HepG2 (cell line): ENCODE results near the gene FNDC10. TPM values are rescaled to one million over a fixed set of nuclear protein-coding genes. Genes with fewer than 3 reads are reported as not detected.

Source experiments
- GABPB1 ChIP-seq: IDR thresholded peaks from 2 replicates; pipeline ENCODE4 v1.6.1; 2016; ENCODE audit warnings: mild to moderate bottlenecking, missing genetic modification reagents, moderate library complexity, missing compliant biosample characterization
- HMG20B ChIP-seq: conservative IDR thresholded peaks from 2 replicates; pipeline ENCODE4 v1.6.1; 2016; ENCODE audit warnings: missing genetic modification reagents, missing compliant biosample characterization
- MTA1 ChIP-seq: sonication (generic); formaldehyde crosslinking; IDR thresholded peaks from 2 replicates; pipeline ENCODE4 v1.4.0; 2020; ENCODE audit warnings: missing genetic modification reagents, mild to moderate bottlenecking, borderline replicate concordance
- SPEN ChIP-seq: sonication (generic); formaldehyde crosslinking; IDR thresholded peaks from 2 replicates; pipeline ENCODE4 v1.5.1; 2020; ENCODE audit warnings: low read depth, mild to moderate bottlenecking, missing genetic modification reagents
- THAP11 ChIP-seq: IDR thresholded peaks from 2 replicates; pipeline ENCODE4 v1.6.1; 2016; ENCODE audit warnings: missing biosample characterization, missing genetic modification reagents
- ZNF101 ChIP-seq: sonication (generic); formaldehyde crosslinking; IDR thresholded peaks from 2 replicates; pipeline ENCODE4 v1.4.0; 2020; ENCODE audit warnings: mild to moderate bottlenecking, low read depth, missing genetic modification reagents, borderline replicate concordance
- ZNF619 ChIP-seq: sonication (generic); formaldehyde crosslinking; IDR thresholded peaks from 2 replicates; pipeline ENCODE4 v1.4.0; 2020; ENCODE audit warnings: mild to moderate bottlenecking, missing genetic modification reagents
- ZNF790 ChIP-seq: sonication (generic); formaldehyde crosslinking; IDR thresholded peaks from 2 replicates; pipeline ENCODE4 v1.8.0; 2022; ENCODE audit warnings: missing genetic modification reagents, mild to moderate bottlenecking, borderline replicate concordance
- polyA plus RNA-seq, 8 experiments: library from polyadenylated mRNA; depleted of rRNA in 3 of 8; stranded (reverse) in 7 of 8; unstranded in 1 of 8; fragments of >200 nt; fragmentation: Illumina TruSeq in 4 of 8; extraction: Trizol in 4 of 8; gene quantifications; 2 replicates each; pipeline versions ENCODE4 v1.2.1 to v1.2.3, GENCODE V29; 2011 to 2016; ENCODE audit warnings: low read depth in 4 of 8, missing spikeins in 1 of 8, mixed read lengths in 1 of 8; ENCODE audit not compliant: insufficient read depth in 1 of 8
- total RNA-seq, 5 experiments: library from RNA; depleted of rRNA; stranded (reverse); fragments of >200 nt; fragmentation: Illumina TruSeq; extraction: Trizol; gene quantifications; 2 replicates each; pipeline ENCODE4 v1.2.3, GENCODE V29; 2016; ENCODE audit warnings: low read depth in 1 of 5
- TF ChIP-seq, protein P1 (sequence below): sonication (generic); formaldehyde crosslinking; IDR thresholded peaks from 2 replicates; pipeline ENCODE4 v1.5.1; 2020; ENCODE audit warnings: mild to moderate bottlenecking, missing genetic modification reagents, moderate library complexity
- TF ChIP-seq, protein P2 (sequence below): sonication (generic); formaldehyde crosslinking; IDR thresholded peaks from 2 replicates; pipeline ENCODE4 v1.4.0; 2020; ENCODE audit warnings: missing genetic modification reagents, borderline replicate concordance
- TF ChIP-seq, protein P3 (sequence below): sonication (generic); formaldehyde crosslinking; IDR thresholded peaks from 2 replicates; pipeline ENCODE4 v1.5.0; 2020; ENCODE audit warnings: missing genetic modification reagents, mild to moderate bottlenecking, borderline replicate concordance
- TF ChIP-seq, protein P4 (sequence below): IDR thresholded peaks from 2 replicates; pipeline ENCODE4 v1.6.1; 2016; ENCODE audit warnings: missing genetic modification reagents, missing compliant biosample characterization
- TF ChIP-seq, protein P5 (sequence below): sonication (generic); formaldehyde crosslinking; IDR thresholded peaks from 2 replicates; pipeline ENCODE4 v1.4.0; 2020; ENCODE audit warnings: missing genetic modification reagents, mild to moderate bottlenecking, borderline replicate concordance

FNDC10 gene
- total and polyA plus RNA-seq, 2 of the 13 experiments (the other 11 are each of a cell fraction or from before 2014, with no cell fraction given): 2.2 to 2.5 TPM

DNA sequence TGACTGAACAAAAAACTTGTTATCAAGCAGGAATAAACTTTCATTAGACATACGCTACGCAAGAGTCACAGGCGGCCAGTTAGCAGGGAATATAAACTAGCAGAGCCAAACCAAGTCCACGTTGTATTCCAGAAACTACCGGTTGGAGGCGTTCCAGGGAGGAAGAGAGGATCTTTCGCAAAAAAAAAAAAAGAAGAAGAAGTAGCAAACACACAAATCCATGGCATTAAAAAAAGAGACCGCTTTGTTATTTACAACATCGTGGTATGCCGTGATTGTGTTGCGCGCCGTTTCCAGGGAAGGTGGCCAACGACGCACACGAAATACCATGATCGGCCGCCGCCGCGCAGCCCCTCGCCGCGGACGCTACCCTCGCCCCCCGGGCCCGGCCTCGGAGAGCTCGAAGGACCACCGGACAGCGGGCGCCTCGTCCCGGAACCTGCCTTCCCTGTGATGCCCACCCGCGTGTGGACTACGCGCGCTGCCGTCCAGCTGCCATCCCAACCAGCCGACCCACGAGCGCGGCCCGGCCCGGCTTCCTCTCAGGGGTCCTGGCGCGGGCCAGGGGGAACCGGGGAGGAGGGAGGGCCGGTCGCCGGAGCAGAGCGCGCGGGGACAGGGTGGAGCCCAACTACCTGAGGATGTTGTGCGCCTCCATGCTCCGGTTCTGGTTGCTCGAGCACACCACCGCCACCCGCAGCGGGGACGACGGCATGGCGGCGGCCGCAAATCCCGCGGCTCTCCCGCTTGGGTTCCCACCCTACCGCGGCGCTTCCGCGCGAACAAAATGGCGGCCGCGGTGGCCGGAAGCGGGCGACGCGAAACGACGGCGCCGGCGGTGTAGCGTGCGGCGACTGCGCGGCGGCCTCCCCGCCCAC is 25.9 kb downstream of the FNDC10 start (continued):
- TF ChIP-seq, protein P1, sequence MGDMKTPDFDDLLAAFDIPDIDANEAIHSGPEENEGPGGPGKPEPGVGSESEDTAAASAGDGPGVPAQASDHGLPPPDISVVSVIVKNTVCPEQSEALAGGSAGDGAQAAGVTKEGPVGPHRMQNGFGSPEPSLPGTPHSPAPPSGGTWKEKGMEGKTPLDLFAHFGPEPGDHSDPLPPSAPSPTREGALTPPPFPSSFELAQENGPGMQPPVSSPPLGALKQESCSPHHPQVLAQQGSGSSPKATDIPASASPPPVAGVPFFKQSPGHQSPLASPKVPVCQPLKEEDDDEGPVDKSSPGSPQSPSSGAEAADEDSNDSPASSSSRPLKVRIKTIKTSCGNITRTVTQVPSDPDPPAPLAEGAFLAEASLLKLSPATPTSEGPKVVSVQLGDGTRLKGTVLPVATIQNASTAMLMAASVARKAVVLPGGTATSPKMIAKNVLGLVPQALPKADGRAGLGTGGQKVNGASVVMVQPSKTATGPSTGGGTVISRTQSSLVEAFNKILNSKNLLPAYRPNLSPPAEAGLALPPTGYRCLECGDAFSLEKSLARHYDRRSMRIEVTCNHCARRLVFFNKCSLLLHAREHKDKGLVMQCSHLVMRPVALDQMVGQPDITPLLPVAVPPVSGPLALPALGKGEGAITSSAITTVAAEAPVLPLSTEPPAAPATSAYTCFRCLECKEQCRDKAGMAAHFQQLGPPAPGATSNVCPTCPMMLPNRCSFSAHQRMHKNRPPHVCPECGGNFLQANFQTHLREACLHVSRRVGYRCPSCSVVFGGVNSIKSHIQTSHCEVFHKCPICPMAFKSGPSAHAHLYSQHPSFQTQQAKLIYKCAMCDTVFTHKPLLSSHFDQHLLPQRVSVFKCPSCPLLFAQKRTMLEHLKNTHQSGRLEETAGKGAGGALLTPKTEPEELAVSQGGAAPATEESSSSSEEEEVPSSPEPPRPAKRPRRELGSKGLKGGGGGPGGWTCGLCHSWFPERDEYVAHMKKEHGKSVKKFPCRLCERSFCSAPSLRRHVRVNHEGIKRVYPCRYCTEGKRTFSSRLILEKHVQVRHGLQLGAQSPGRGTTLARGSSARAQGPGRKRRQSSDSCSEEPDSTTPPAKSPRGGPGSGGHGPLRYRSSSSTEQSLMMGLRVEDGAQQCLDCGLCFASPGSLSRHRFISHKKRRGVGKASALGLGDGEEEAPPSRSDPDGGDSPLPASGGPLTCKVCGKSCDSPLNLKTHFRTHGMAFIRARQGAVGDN (CRISPR knock-in tag): peak; percentile 56
- TF ChIP-seq MTA1 (CRISPR knock-in tag): peak; percentile 32; the same call in 1 of the 2 replicates
- no peak for TF ChIP-seq THAP11
- no peak for TF ChIP-seq ZNF790 (CRISPR knock-in tag)
- peak; percentile 3; the same call in 1 of the 2 replicates for TF ChIP-seq SPEN
- TF ChIP-seq, protein P2, sequence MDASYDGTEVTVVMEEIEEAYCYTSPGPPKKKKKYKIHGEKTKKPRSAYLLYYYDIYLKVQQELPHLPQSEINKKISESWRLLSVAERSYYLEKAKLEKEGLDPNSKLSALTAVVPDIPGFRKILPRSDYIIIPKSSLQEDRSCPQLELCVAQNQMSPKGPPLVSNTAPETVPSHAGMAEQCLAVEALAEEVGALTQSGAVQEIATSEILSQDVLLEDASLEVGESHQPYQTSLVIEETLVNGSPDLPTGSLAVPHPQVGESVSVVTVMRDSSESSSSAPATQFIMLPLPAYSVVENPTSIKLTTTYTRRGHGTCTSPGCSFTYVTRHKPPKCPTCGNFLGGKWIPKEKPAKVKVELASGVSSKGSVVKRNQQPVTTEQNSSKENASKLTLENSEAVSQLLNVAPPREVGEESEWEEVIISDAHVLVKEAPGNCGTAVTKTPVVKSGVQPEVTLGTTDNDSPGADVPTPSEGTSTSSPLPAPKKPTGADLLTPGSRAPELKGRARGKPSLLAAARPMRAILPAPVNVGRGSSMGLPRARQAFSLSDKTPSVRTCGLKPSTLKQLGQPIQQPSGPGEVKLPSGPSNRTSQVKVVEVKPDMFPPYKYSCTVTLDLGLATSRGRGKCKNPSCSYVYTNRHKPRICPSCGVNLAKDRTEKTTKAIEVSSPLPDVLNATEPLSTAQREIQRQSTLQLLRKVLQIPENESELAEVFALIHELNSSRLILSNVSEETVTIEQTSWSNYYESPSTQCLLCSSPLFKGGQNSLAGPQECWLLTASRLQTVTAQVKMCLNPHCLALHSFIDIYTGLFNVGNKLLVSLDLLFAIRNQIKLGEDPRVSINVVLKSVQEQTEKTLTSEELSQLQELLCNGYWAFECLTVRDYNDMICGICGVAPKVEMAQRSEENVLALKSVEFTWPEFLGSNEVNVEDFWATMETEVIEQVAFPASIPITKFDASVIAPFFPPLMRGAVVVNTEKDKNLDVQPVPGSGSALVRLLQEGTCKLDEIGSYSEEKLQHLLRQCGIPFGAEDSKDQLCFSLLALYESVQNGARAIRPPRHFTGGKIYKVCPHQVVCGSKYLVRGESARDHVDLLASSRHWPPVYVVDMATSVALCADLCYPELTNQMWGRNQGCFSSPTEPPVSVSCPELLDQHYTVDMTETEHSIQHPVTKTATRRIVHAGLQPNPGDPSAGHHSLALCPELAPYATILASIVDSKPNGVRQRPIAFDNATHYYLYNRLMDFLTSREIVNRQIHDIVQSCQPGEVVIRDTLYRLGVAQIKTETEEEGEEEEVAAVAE: no peak
- 0 out of 2 replicates have a peak, but pooled peaks have one; percentile 48 for TF ChIP-seq ZNF101 (CRISPR knock-in tag)
- TF ChIP-seq HMG20B (CRISPR knock-in tag): 0 out of 2 replicates have a peak, but pooled peaks have one; percentile 11
- TF ChIP-seq, protein P3, sequence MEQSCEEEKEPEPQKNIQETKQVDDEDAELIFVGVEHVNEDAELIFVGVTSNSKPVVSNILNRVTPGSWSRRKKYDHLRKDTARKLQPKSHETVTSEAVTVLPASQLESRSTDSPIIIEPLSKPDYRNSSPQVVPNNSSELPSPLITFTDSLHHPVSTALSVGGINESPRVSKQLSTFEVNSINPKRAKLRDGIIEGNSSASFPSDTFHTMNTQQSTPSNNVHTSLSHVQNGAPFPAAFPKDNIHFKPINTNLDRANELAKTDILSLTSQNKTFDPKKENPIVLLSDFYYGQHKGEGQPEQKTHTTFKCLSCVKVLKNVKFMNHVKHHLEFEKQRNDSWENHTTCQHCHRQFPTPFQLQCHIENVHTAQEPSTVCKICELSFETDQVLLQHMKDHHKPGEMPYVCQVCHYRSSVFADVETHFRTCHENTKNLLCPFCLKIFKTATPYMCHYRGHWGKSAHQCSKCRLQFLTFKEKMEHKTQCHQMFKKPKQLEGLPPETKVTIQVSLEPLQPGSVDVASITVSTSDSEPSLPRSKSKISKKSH (CRISPR knock-in tag): peak; percentile 70
- TF ChIP-seq, protein P4, sequence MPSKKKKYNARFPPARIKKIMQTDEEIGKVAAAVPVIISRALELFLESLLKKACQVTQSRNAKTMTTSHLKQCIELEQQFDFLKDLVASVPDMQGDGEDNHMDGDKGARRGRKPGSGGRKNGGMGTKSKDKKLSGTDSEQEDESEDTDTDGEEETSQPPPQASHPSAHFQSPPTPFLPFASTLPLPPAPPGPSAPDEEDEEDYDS (CRISPR knock-in tag): no peak
- TF ChIP-seq, protein P5, sequence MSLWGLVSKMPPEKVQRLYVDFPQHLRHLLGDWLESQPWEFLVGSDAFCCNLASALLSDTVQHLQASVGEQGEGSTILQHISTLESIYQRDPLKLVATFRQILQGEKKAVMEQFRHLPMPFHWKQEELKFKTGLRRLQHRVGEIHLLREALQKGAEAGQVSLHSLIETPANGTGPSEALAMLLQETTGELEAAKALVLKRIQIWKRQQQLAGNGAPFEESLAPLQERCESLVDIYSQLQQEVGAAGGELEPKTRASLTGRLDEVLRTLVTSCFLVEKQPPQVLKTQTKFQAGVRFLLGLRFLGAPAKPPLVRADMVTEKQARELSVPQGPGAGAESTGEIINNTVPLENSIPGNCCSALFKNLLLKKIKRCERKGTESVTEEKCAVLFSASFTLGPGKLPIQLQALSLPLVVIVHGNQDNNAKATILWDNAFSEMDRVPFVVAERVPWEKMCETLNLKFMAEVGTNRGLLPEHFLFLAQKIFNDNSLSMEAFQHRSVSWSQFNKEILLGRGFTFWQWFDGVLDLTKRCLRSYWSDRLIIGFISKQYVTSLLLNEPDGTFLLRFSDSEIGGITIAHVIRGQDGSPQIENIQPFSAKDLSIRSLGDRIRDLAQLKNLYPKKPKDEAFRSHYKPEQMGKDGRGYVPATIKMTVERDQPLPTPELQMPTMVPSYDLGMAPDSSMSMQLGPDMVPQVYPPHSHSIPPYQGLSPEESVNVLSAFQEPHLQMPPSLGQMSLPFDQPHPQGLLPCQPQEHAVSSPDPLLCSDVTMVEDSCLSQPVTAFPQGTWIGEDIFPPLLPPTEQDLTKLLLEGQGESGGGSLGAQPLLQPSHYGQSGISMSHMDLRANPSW (CRISPR knock-in tag): peak; percentile 12; the same call in 1 of the 2 replicates
- peak; percentile 90; the same call in 1 of the 2 replicates for TF ChIP-seq GABPB1 (CRISPR knock-in tag)
- TF ChIP-seq ZNF619 (CRISPR knock-in tag): no peak
